Measurements from ENCODE around the gene LYAR.

GRCh38 chr4:4248029-4248884, 41.7 kb downstream of the LYAR start, which contains the start of gene TMEM128:
- TF ChIP-seq, protein P1, sequence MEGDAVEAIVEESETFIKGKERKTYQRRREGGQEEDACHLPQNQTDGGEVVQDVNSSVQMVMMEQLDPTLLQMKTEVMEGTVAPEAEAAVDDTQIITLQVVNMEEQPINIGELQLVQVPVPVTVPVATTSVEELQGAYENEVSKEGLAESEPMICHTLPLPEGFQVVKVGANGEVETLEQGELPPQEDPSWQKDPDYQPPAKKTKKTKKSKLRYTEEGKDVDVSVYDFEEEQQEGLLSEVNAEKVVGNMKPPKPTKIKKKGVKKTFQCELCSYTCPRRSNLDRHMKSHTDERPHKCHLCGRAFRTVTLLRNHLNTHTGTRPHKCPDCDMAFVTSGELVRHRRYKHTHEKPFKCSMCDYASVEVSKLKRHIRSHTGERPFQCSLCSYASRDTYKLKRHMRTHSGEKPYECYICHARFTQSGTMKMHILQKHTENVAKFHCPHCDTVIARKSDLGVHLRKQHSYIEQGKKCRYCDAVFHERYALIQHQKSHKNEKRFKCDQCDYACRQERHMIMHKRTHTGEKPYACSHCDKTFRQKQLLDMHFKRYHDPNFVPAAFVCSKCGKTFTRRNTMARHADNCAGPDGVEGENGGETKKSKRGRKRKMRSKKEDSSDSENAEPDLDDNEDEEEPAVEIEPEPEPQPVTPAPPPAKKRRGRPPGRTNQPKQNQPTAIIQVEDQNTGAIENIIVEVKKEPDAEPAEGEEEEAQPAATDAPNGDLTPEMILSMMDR (IDR thresholded peaks at IDR 0.05): peak in 4 of 6 experiments; percentile 3 to 49 (median 28)
- peak in 1 of 2 donors; percentile 78 for TF ChIP-seq POLR2A (IDR thresholded peaks at IDR 0.05)

Data from thyroid gland (tissue), 4 donors.